Measurements from ENCODE around the gene XPO5. TPM values are rescaled to one million over a fixed set of nuclear protein-coding genes. Genes with fewer than 3 reads are reported as not detected.

Gene XPO5
- total and polyA plus RNA-seq, 2 experiments from 2014 or later, result 18.8 to 27.6 TPM

GRCh38 chr6:43477235-43478007 lies 98.4 kb downstream of the XPO5 start, which contains the start of gene TJAP1:
Gene TJAP1 (plus strand): TSS chr6:43477570. CDS start chr6:43499002, 21,432 bp downstream.
- peak; percentile 92 for DNase-seq
- Histone ChIP-seq H3K4me3 (peak within 1 kb of the TSS; percentile 93), H3K79me2 (ENCODE audit: insufficient read depth) (no peaks in the 10 kb centered on the region; the same call in none of the 2 replicates), H4K20me1 (ENCODE audit: insufficient read depth) (no peaks in the 10 kb centered on the region), H3K36me3 (ENCODE audit: low read depth) (no peaks in the 10 kb centered on the region), H3K27ac (peak within 1 kb of the TSS; percentile 45), H3K9ac (peak within 1 kb of the TSS; percentile 96), H3K4me2 (ENCODE audit: unreplicated experiment) (peak within 1 kb of the TSS; percentile 89), H3K9me2 (ENCODE audit: insufficient read depth) (no peaks in the 10 kb centered on the region), H3F3A (ENCODE audit: insufficient read depth) (peaks cover 7% of the 10 kb centered on the region; the same call in 1 of the 2 replicates), H3K4me1 (ENCODE audit: insufficient read depth) (peaks cover 10% of the 10 kb centered on the region), H3K27me3 (replicated peaks; ENCODE audit: insufficient read depth) (no peaks in the 10 kb centered on the region), H2AFZ (peak within 1 kb of the TSS; percentile 94), H3K9me3 (ENCODE audit: low read depth) (no peaks in the 10 kb centered on the region)
- TF ChIP-seq EZH2 (IDR thresholded peaks at IDR 0.05; ENCODE audit: insufficient read depth, poor library complexity, severe bottlenecking), result no peak
- TF ChIP-seq EZH2phosphoT487 (IDR thresholded peaks at IDR 0.05; ENCODE audit: insufficient read depth, low read depth), result no peak
- in situ Hi-C loops (cut with MboI), result no loop called here
- WGBS, 2 experiments (ENCODE audit: low coverage in 1 of 2, low lambda C conversion rate in 2 of 2, missing lambda C conversion rate in 2 of 2), result 3% methylated on average over 24 to 34 of the region's 34 CpGs

DNA sequence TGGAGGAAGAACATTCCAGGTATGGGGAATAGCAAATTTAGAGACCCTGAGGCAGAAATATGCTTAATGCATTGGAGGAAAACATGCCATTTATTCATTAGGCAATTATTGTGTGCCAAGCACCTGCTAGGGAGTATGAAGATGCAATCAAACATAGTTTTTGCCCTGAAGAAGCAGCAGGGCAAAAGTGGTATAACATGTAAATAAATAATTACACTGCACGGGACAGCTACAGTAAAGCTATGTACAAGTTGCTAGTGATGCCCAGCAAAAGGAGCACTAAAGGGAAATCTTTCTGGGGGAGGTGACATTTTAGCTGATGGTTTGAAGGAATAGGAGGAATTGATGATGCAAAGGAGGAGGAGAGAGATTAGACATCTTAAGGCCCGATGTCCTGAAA lies 99.1 kb downstream of the XPO5 start:
- 17 to 33% methylated on average over 2 of the region's 2 CpGs for WGBS, 2 experiments (ENCODE audit: low coverage in 1 of 2, low lambda C conversion rate in 2 of 2, missing lambda C conversion rate in 2 of 2)
- Histone ChIP-seq H3K4me2 (ENCODE audit: unreplicated experiment) (peak overlapping the region; percentile 89), H3K27ac (no peak overlapping the region; the same call in 1 of the 2 replicates)

DNA sequence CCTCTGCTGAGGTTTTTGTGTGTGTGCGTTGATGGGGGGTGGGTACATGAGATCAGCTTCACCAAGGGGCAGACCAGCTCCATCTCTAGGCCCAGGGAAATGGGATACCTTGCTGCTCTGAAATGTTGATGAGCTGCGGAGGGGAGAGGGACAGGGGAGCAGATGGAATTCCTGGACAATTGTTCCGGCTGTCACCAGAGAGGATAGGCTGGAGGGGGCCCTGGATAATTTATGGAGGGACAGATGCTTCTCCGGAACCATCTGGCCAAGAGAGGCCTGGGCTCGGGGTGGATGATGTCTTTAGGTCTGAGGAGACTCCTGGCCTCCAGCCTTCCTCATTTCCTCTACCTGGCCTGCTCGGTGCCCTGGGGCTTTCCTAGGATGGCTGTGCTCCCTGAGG lies 100.3 kb downstream of the XPO5 start:
- H3K27ac ChIP-seq, result no peak overlapping the region
- H3K36me3 ChIP-seq (ENCODE audit: low read depth), result no peaks in the 10 kb centered on the region
- 58 to 61% methylated on average over 6 of the region's 6 CpGs for WGBS, 2 experiments (ENCODE audit: low coverage in 1 of 2, low lambda C conversion rate in 2 of 2, missing lambda C conversion rate in 2 of 2)
- peaks cover 10% of the 10 kb centered on the region for H3K4me1 ChIP-seq (ENCODE audit: insufficient read depth)
- H4K20me1 ChIP-seq (ENCODE audit: insufficient read depth), result no peaks in the 10 kb centered on the region
- no peaks in the 10 kb centered on the region for H3K9me2 ChIP-seq (ENCODE audit: insufficient read depth)
- H3F3A ChIP-seq (ENCODE audit: insufficient read depth), result peaks cover 7% of the 10 kb centered on the region; the same call in 1 of the 2 replicates
- H3K9ac ChIP-seq, result no peak overlapping the region
- no peak overlapping the region for H3K4me2 ChIP-seq (ENCODE audit: unreplicated experiment)
- no peak for TF ChIP-seq EZH2 (IDR thresholded peaks at IDR 0.05; ENCODE audit: insufficient read depth, poor library complexity, severe bottlenecking)
- TF ChIP-seq EZH2phosphoT487 (IDR thresholded peaks at IDR 0.05; ENCODE audit: insufficient read depth, low read depth), result no peak
- H3K79me2 ChIP-seq (ENCODE audit: insufficient read depth), result no peaks in the 10 kb centered on the region; the same call in none of the 2 replicates
- no peaks in the 10 kb centered on the region for H3K9me3 ChIP-seq (ENCODE audit: low read depth)
- no peak for DNase-seq
- H2AFZ ChIP-seq, result no peak overlapping the region
- H3K27me3 ChIP-seq (replicated peaks; ENCODE audit: insufficient read depth), result no peaks in the 10 kb centered on the region
- no peak overlapping the region for H3K4me3 ChIP-seq
- in situ Hi-C loops (cut with MboI), result no loop called here

More for the DNA sequence above, 99.1 kb downstream of the XPO5 start:
- TF ChIP-seq EZH2 (IDR thresholded peaks at IDR 0.05; ENCODE audit: insufficient read depth, poor library complexity, severe bottlenecking) (no peak), EZH2phosphoT487 (IDR thresholded peaks at IDR 0.05; ENCODE audit: insufficient read depth, low read depth) (no peak)
- Histone ChIP-seq H3K4me3 (peak overlapping the region; percentile 93), H3K9me2 (ENCODE audit: insufficient read depth) (no peaks in the 10 kb centered on the region), H3K36me3 (ENCODE audit: low read depth) (no peaks in the 10 kb centered on the region), H4K20me1 (ENCODE audit: insufficient read depth) (no peaks in the 10 kb centered on the region), H3K9me3 (ENCODE audit: low read depth) (no peaks in the 10 kb centered on the region), H3K4me1 (ENCODE audit: insufficient read depth) (peaks cover 10% of the 10 kb centered on the region), H3K79me2 (ENCODE audit: insufficient read depth) (no peaks in the 10 kb centered on the region; the same call in none of the 2 replicates), H3K27me3 (replicated peaks; ENCODE audit: insufficient read depth) (no peaks in the 10 kb centered on the region), H3F3A (ENCODE audit: insufficient read depth) (peaks cover 7% of the 10 kb centered on the region; the same call in 1 of the 2 replicates), H3K9ac (peak overlapping the region; percentile 96), H2AFZ (peak overlapping the region; percentile 94)
- DNase-seq, result peak; percentile 36
- in situ Hi-C loops (cut with MboI), result no loop called here

- Histone ChIP-seq H4K20me1 (ENCODE audit: insufficient read depth) (no peaks in the 10 kb centered on the region), H3K9ac (no peak overlapping the region), H3K9me3 (ENCODE audit: low read depth) (no peaks in the 10 kb centered on the region), H2AFZ (no peak overlapping the region), H3K4me1 (ENCODE audit: insufficient read depth) (no peaks in the 10 kb centered on the region; the same call in 1 of the 2 replicates), H3K4me3 (no peak overlapping the region), H3K36me3 (ENCODE audit: low read depth) (no peaks in the 10 kb centered on the region), H3K4me2 (ENCODE audit: unreplicated experiment) (no peak overlapping the region), H3F3A (ENCODE audit: insufficient read depth) (peaks cover 7% of the 10 kb centered on the region; the same call in 1 of the 2 replicates), H3K79me2 (ENCODE audit: insufficient read depth) (no peaks in the 10 kb centered on the region; the same call in none of the 2 replicates), H3K27ac (no peak overlapping the region), H3K27me3 (replicated peaks; ENCODE audit: insufficient read depth) (no peaks in the 10 kb centered on the region), H3K9me2 (ENCODE audit: insufficient read depth) (no peaks in the 10 kb centered on the region)
- in situ Hi-C loops (cut with MboI), result no loop called here
- DNase-seq, result no peak
- TF ChIP-seq EZH2phosphoT487 (IDR thresholded peaks at IDR 0.05; ENCODE audit: insufficient read depth, low read depth) (no peak), EZH2 (IDR thresholded peaks at IDR 0.05; ENCODE audit: insufficient read depth, poor library complexity, severe bottlenecking) (no peak)
- 95 to 97% methylated on average over 4 of the region's 4 CpGs for WGBS, 2 experiments (ENCODE audit: low coverage in 1 of 2, low lambda C conversion rate in 2 of 2, missing lambda C conversion rate in 2 of 2)
These were observed 103.3 kb downstream of the XPO5 start for GRCh38 chr6:43472515-43472914.

Small RNA genes within 50 kb of the gene (small RNA-seq; reads per million reads assigned to genes)
- not detected for gene RF00426 (ENCODE audit: low read depth, low replicate concordance)
- not detected for gene RNU6-1113P (ENCODE audit: low read depth, low replicate concordance)

Other genes starting within 250 kb of the XPO5 start
- gene ZNF318, start 206.4 kb downstream of the XPO5 start, total RNA-seq (2014; rRNA removed; shearing (Covaris generic)), result 10.7 TPM in 2 replicates
- gene ZNF318, start 206.4 kb downstream of the XPO5 start, polyA plus RNA-seq (2016; fragmentation: Nextera tagmentation; extraction: Ambion mirVana), result 4.1 and 4.6 TPM in 2 replicates
- gene ABCC10, start 148.5 kb downstream of the XPO5 start, total RNA-seq (2014; rRNA removed; shearing (Covaris generic)), result 18.2 and 21.3 TPM in 2 replicates
- 20.0 and 21.0 TPM in 2 replicates for gene ABCC10, start 148.5 kb downstream of the XPO5 start, polyA plus RNA-seq (2016; fragmentation: Nextera tagmentation; extraction: Ambion mirVana)
- gene DLK2, start 120.5 kb downstream of the XPO5 start, total RNA-seq (2014; rRNA removed; shearing (Covaris generic)), result 0.51 and 0.76 TPM in 2 replicates
- gene DLK2, start 120.5 kb downstream of the XPO5 start, polyA plus RNA-seq (2016; fragmentation: Nextera tagmentation; extraction: Ambion mirVana), result 0.66 and 1.4 TPM in 2 replicates
- gene TJAP1, start 98.5 kb downstream of the XPO5 start, total RNA-seq (2014; rRNA removed; shearing (Covaris generic)), result 17.7 and 32.9 TPM in 2 replicates
- gene TJAP1, start 98.5 kb downstream of the XPO5 start, polyA plus RNA-seq (2016; fragmentation: Nextera tagmentation; extraction: Ambion mirVana), result 12.7 and 16.0 TPM in 2 replicates
- 0.89 and 1.6 TPM in 2 replicates for gene LRRC73, start 65.7 kb downstream of the XPO5 start, total RNA-seq (2014; rRNA removed; shearing (Covaris generic))
- gene LRRC73, start 65.7 kb downstream of the XPO5 start, polyA plus RNA-seq (2016; fragmentation: Nextera tagmentation; extraction: Ambion mirVana), result 0.41 and 1.0 TPM in 2 replicates
- 252 and 263 TPM in 2 replicates for gene YIPF3, start 59.1 kb downstream of the XPO5 start, total RNA-seq (2014; rRNA removed; shearing (Covaris generic))
- gene YIPF3, start 59.1 kb downstream of the XPO5 start, polyA plus RNA-seq (2016; fragmentation: Nextera tagmentation; extraction: Ambion mirVana), result 190 and 196 TPM in 2 replicates
- gene POLR1C, start 58.9 kb downstream of the XPO5 start, total RNA-seq (2014; rRNA removed; shearing (Covaris generic)), result 24.9 and 38.7 TPM in 2 replicates
- gene POLR1C, start 58.9 kb downstream of the XPO5 start, polyA plus RNA-seq (2016; fragmentation: Nextera tagmentation; extraction: Ambion mirVana), result 38.1 and 39.5 TPM in 2 replicates
- 27.6 and 28.6 TPM in 2 replicates for gene POLH, start 147 bp upstream of the XPO5 start, total RNA-seq (2014; rRNA removed; shearing (Covaris generic))
- 23.0 and 25.3 TPM in 2 replicates for gene POLH, start 147 bp upstream of the XPO5 start, polyA plus RNA-seq (2016; fragmentation: Nextera tagmentation; extraction: Ambion mirVana)
- 80.7 and 88.3 TPM in 2 replicates for gene GTPBP2, start 53.2 kb upstream of the XPO5 start, total RNA-seq (2014; rRNA removed; shearing (Covaris generic))
- gene GTPBP2, start 53.2 kb upstream of the XPO5 start, polyA plus RNA-seq (2016; fragmentation: Nextera tagmentation; extraction: Ambion mirVana), result 15.5 and 15.9 TPM in 2 replicates
- gene MAD2L1BP, start 59.8 kb upstream of the XPO5 start, total RNA-seq (2014; rRNA removed; shearing (Covaris generic)), result 33.1 and 33.9 TPM in 2 replicates
- 32.9 and 34.2 TPM in 2 replicates for gene MAD2L1BP, start 59.8 kb upstream of the XPO5 start, polyA plus RNA-seq (2016; fragmentation: Nextera tagmentation; extraction: Ambion mirVana)
- 0.11 TPM in 1 of 2 replicates, not detected in the other for gene RSPH9, start 69.0 kb upstream of the XPO5 start, total RNA-seq (2014; rRNA removed; shearing (Covaris generic))
- 1.2 and 1.3 TPM in 2 replicates for gene RSPH9, start 69.0 kb upstream of the XPO5 start, polyA plus RNA-seq (2016; fragmentation: Nextera tagmentation; extraction: Ambion mirVana)
- gene MRPS18A, start 111.8 kb upstream of the XPO5 start, total RNA-seq (2014; rRNA removed; shearing (Covaris generic)), result 21.0 and 33.7 TPM in 2 replicates
- gene MRPS18A, start 111.8 kb upstream of the XPO5 start, polyA plus RNA-seq (2016; fragmentation: Nextera tagmentation; extraction: Ambion mirVana), result 39.2 and 43.4 TPM in 2 replicates
- gene VEGFA, start 194.2 kb upstream of the XPO5 start, total RNA-seq (2014; rRNA removed; shearing (Covaris generic)), result 197 and 241 TPM in 2 replicates
- gene VEGFA, start 194.2 kb upstream of the XPO5 start, polyA plus RNA-seq (2016; fragmentation: Nextera tagmentation; extraction: Ambion mirVana), result 9.3 and 10.7 TPM in 2 replicates

Data from GM23248 (cell line).